ENCODE data around the gene GON7. TPM values are rescaled to one million over a fixed set of nuclear protein-coding genes. Genes with fewer than 3 reads are reported as not detected.

GON7 gene
- total RNA-seq, 1 donor from 2014 or later, result 5.4 TPM

- no peaks in the 10 kb centered on the region for H3K27me3 ChIP-seq (ENCODE audit: insufficient read depth, low read length)
- no peak overlapping the region for H3K4me3 ChIP-seq (ENCODE audit: insufficient read depth, low read depth, low read length)
- no peak overlapping the region for H3K4me3 Mint-ChIP-seq (ENCODE audit: unreplicated experiment)
- H3K36me3 ChIP-seq (ENCODE audit: insufficient read depth, low read length), result peaks cover 6% of the 10 kb centered on the region
- TF ChIP-seq CTCF (IDR thresholded peaks at IDR 0.05; ENCODE audit: insufficient read depth, low read depth, low read length) (no peak), EZH2 (IDR thresholded peaks at IDR 0.05; ENCODE audit: insufficient read depth, low read length) (no peak)
- peaks cover 5% of the 10 kb centered on the region for H3K9me3 Mint-ChIP-seq (ENCODE audit: unreplicated experiment)
- DNase-seq (ENCODE audit: low read depth) (no peak), FAIRE-seq (no peak)
- no peak overlapping the region for H3K27ac Mint-ChIP-seq (ENCODE audit: unreplicated experiment)
- peaks cover 9% of the 10 kb centered on the region for H3K36me3 Mint-ChIP-seq (ENCODE audit: low read depth, unreplicated experiment)
- H3K9me3 ChIP-seq (ENCODE audit: insufficient read depth, low read depth, low read length), result no peaks in the 10 kb centered on the region
- no peaks in the 10 kb centered on the region for H3K27me3 Mint-ChIP-seq (ENCODE audit: low read depth, unreplicated experiment)
- no peaks in the 10 kb centered on the region for H4K20me1 ChIP-seq (ENCODE audit: insufficient read depth, low read length)
- H3K4me1 ChIP-seq (ENCODE audit: insufficient read depth, low read length), result peaks cover 3% of the 10 kb centered on the region
- H3K4me1 Mint-ChIP-seq (ENCODE audit: low read depth, unreplicated experiment), result peaks cover 3% of the 10 kb centered on the region
- no peak overlapping the region for H3K4me2 ChIP-seq (ENCODE audit: low read length)
- no peak overlapping the region for H3K9ac ChIP-seq (ENCODE audit: low read length)
- H3K79me2 ChIP-seq (ENCODE audit: insufficient read depth, low read length), result no peaks in the 10 kb centered on the region
- no peak overlapping the region for H3K27ac ChIP-seq (ENCODE audit: low read depth, low read length)
- no peak overlapping the region for H2AFZ ChIP-seq (ENCODE audit: low read depth, low read length)
Observed at GRCh38 chr14:93228550-93228949, 21.7 kb upstream of the GON7 start.

GRCh38 chr14:93223565-93223964, 16.7 kb upstream of the GON7 start:
- no peak for TF ChIP-seq CTCF (IDR thresholded peaks at IDR 0.05; ENCODE audit: insufficient read depth, low read depth, low read length)
- no peak for TF ChIP-seq EZH2 (IDR thresholded peaks at IDR 0.05; ENCODE audit: insufficient read depth, low read length)
- FAIRE-seq (no peak), DNase-seq (ENCODE audit: low read depth) (no peak)
- no peak overlapping the region for H2AFZ ChIP-seq (ENCODE audit: low read depth, low read length)
- H3K4me3 Mint-ChIP-seq (ENCODE audit: unreplicated experiment), result no peak overlapping the region
- H3K9ac ChIP-seq (ENCODE audit: low read length), result no peak overlapping the region
- H3K4me1 ChIP-seq (ENCODE audit: insufficient read depth, low read length), result no peaks in the 10 kb centered on the region
- peaks cover 3% of the 10 kb centered on the region for H3K4me1 Mint-ChIP-seq (ENCODE audit: low read depth, unreplicated experiment)
- H3K27ac Mint-ChIP-seq (ENCODE audit: unreplicated experiment), result no peak overlapping the region
- no peaks in the 10 kb centered on the region for H3K9me3 Mint-ChIP-seq (ENCODE audit: unreplicated experiment)
- no peaks in the 10 kb centered on the region for H3K27me3 Mint-ChIP-seq (ENCODE audit: low read depth, unreplicated experiment)
- no peaks in the 10 kb centered on the region for H3K27me3 ChIP-seq (ENCODE audit: insufficient read depth, low read length)
- no peak overlapping the region for H3K4me2 ChIP-seq (ENCODE audit: low read length)
- H3K27ac ChIP-seq (ENCODE audit: low read depth, low read length), result no peak overlapping the region
- H3K36me3 ChIP-seq (ENCODE audit: insufficient read depth, low read length), result peaks cover 11% of the 10 kb centered on the region
- H3K9me3 ChIP-seq (ENCODE audit: insufficient read depth, low read depth, low read length), result no peaks in the 10 kb centered on the region
- no peaks in the 10 kb centered on the region for H4K20me1 ChIP-seq (ENCODE audit: insufficient read depth, low read length)
- no peak overlapping the region for H3K4me3 ChIP-seq (ENCODE audit: insufficient read depth, low read depth, low read length)
- peaks cover 5% of the 10 kb centered on the region for H3K36me3 Mint-ChIP-seq (ENCODE audit: low read depth, unreplicated experiment)
- H3K79me2 ChIP-seq (ENCODE audit: insufficient read depth, low read length), result no peaks in the 10 kb centered on the region

- H3K27ac Mint-ChIP-seq (ENCODE audit: unreplicated experiment), result no peak overlapping the region
- Histone ChIP-seq H3K27ac (ENCODE audit: low read depth, low read length) (no peak overlapping the region), H3K27me3 (ENCODE audit: insufficient read depth, low read length) (no peaks in the 10 kb centered on the region), H3K4me3 (ENCODE audit: insufficient read depth, low read depth, low read length) (no peak overlapping the region), H4K20me1 (ENCODE audit: insufficient read depth, low read length) (no peaks in the 10 kb centered on the region), H3K4me1 (ENCODE audit: insufficient read depth, low read length) (no peaks in the 10 kb centered on the region), H3K36me3 (ENCODE audit: insufficient read depth, low read length) (peaks cover 11% of the 10 kb centered on the region), H3K9me3 (ENCODE audit: insufficient read depth, low read depth, low read length) (no peaks in the 10 kb centered on the region), H2AFZ (ENCODE audit: low read depth, low read length) (no peak overlapping the region), H3K4me2 (ENCODE audit: low read length) (no peak overlapping the region), H3K79me2 (ENCODE audit: insufficient read depth, low read length) (no peaks in the 10 kb centered on the region), H3K9ac (ENCODE audit: low read length) (no peak overlapping the region)
- DNase-seq (ENCODE audit: low read depth) (no peak), FAIRE-seq (no peak)
- no peak for TF ChIP-seq EZH2 (IDR thresholded peaks at IDR 0.05; ENCODE audit: insufficient read depth, low read length)
- no peak for TF ChIP-seq CTCF (IDR thresholded peaks at IDR 0.05; ENCODE audit: insufficient read depth, low read depth, low read length)
- no peaks in the 10 kb centered on the region for H3K27me3 Mint-ChIP-seq (ENCODE audit: low read depth, unreplicated experiment)
- H3K4me3 Mint-ChIP-seq (ENCODE audit: unreplicated experiment), result no peak overlapping the region
- no peaks in the 10 kb centered on the region for H3K36me3 Mint-ChIP-seq (ENCODE audit: low read depth, unreplicated experiment)
- no peaks in the 10 kb centered on the region for H3K9me3 Mint-ChIP-seq (ENCODE audit: unreplicated experiment)
- H3K4me1 Mint-ChIP-seq (ENCODE audit: low read depth, unreplicated experiment), result no peaks in the 10 kb centered on the region
Observed at GRCh38 chr14:93220509-93220908, 13.6 kb upstream of the GON7 start.

Measured in astrocyte (in vitro differentiated cells and primary cell).